LNCaP clone FGC (cell line): ENCODE data around the gene HDAC11.
"Not testable (repeated sequence)": the region's sequence is repeated elsewhere in the genome, so short reads cannot be mapped to it uniquely, and the experiment has no call there.

Source experiments
- DNase-seq: peaks from one replicate; pipeline ENCODE4 v3.0.0-alpha.2; 2011; ENCODE audit warnings: low read depth
- H3K4me3 ChIP-seq: 2 replicates; pipeline ENCODE4 v1.5.1; 2011; ENCODE audit warnings: mild to moderate bottlenecking, low read depth, low read length, control low read depth
- TF ChIP-seq, protein P1 (sequence below): IDR thresholded peaks from 2 replicates; pipeline ENCODE4 v1.5.1; 2012; ENCODE audit warnings: mild to moderate bottlenecking; ENCODE audit not compliant: control insufficient read depth, insufficient read depth; ENCODE audit errors: extremely low read depth

HDAC11 gene

DNA sequence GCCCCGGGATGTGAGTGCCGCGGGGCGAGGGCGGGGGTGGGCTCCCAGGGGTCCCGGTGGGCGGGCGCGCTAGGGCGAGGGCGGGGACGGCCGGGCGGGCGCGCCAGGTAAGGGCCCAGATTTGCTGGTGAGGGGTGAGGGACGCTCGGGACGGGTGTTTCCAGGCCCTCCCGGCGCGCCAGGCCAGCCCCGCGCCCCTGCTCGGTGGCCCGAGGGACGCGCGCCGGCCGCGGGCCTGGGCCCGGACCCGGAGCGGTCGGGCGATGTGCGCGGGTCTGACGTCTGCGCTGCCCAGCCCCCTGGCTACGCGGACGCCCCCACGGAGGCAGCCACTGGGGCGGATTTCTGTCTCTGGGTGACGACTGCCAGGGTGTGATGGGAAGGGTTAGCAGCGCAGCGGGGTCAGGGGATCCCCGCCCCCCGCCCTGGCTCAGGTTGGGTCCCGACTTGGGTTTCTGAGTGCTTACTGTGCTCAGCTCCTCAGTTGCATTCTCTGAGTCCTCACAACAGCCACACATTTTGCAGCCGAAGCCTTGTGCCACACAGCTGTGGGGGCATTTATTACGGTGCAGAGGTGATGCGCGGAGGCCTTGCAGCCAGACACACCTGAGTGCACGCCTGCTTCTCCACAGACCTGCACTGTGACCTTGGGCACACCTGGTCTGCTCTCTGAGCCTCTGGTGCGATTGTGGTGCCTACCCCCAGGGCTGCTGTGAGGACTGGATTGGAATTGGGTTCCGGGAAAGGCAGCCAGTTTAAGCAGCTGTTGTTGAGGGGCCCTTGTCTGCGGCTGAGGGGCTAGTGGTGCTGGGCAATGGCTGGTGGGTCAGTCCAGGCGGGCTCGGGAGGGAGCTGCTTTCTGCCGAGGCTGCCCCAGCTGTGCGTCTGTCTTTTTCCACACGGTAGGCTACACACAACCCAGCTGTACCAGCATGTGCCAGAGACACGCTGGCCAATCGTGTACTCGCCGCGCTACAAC lies 523 bp downstream of the HDAC11 start:
- peak overlapping the region; percentile 68 for H3K4me3 ChIP-seq
- no peak for DNase-seq
- TF ChIP-seq, protein P1, sequence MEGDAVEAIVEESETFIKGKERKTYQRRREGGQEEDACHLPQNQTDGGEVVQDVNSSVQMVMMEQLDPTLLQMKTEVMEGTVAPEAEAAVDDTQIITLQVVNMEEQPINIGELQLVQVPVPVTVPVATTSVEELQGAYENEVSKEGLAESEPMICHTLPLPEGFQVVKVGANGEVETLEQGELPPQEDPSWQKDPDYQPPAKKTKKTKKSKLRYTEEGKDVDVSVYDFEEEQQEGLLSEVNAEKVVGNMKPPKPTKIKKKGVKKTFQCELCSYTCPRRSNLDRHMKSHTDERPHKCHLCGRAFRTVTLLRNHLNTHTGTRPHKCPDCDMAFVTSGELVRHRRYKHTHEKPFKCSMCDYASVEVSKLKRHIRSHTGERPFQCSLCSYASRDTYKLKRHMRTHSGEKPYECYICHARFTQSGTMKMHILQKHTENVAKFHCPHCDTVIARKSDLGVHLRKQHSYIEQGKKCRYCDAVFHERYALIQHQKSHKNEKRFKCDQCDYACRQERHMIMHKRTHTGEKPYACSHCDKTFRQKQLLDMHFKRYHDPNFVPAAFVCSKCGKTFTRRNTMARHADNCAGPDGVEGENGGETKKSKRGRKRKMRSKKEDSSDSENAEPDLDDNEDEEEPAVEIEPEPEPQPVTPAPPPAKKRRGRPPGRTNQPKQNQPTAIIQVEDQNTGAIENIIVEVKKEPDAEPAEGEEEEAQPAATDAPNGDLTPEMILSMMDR = no peak

DNA sequence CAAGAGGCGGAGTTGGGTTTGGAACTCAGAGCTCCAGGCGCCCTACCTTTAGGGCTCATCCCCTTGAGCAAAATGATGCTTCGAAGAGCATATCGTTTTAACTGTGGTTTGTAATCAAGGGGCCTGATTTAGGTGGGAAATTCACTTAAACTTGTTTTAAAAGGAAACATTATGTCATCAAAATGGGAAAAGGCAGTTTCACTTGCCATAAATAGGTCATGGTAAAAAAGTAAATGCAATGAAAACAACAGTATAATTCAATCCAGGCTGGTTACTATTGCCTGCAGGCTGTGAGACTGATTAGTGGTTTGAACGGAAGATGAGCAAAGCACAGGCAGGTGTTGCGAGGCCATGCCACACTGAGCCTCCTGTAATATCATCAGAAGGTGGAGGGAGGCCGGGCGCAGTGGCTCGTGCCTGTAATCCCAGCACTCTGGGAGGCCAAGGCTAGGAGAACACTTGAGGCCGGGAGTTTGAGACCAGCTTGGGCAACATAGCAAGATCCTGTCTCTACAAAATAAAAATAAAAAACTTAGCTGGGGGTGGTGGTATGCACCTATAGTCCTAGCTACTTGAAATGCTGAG lies 2.1 kb downstream of the HDAC11 start:
- no peak for DNase-seq
- H3K4me3 ChIP-seq = no peak overlapping the region
- TF ChIP-seq, protein P1 = no peak

DNA sequence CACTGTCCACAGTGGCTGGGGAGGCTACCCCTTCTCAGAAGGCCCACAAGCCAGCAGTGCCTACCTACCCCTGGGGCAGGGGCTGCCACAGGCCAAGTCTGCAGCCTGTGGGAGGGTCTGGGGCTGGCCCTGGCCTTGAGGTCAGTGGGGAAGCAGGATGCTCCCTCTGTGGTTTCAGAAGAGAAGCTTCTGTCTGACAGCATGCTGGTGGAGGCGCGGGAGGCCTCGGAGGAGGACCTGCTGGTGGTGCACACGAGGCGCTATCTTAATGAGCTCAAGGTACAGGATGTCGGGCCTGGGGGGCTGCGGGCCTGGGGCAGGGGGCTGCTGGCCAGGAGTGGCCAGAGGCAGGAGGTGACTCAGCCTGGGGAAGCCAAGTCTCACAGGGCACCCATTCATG lies 3.2 kb downstream of the HDAC11 start:
- TF ChIP-seq, protein P1 = no peak
- H3K4me3 ChIP-seq = no peak overlapping the region
- DNase-seq = no peak

DNA sequence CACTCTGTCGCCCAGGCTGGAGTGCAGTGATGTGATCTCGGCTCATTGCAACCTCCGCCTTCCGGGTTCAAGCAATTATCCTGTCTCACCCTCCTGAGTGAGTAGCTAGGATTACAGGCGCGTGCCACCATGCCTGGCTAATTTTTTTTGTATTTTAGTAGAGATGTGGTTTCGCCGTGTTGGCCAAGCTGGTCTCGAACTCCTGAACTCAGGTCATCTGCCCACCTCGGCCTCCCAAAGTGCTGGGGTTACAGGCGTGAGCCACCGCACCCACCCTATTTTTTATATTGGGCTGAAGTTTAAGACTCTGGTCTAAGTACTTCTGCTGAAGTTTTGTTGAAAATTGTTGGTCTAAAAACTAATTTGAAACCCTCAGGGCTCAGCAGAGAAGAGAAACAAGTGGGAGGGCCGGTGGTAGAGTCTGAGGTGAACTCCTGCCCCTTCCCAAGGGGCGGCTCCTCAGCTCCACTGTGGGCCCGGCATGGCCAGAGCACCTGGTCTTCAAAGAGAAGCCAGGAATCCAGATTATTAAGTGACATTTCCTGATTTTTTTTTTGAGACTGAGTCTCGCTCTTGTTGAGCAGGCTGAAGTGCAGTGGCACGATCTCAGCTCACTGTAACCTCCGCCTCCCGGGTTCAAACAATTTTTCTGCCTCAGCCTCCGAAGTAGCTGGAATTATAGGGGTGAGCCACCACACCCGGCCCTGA lies 4.0 kb downstream of the HDAC11 start:
- TF ChIP-seq, protein P1 = no peak
- H3K4me3 ChIP-seq = no peak overlapping the region

DNA sequence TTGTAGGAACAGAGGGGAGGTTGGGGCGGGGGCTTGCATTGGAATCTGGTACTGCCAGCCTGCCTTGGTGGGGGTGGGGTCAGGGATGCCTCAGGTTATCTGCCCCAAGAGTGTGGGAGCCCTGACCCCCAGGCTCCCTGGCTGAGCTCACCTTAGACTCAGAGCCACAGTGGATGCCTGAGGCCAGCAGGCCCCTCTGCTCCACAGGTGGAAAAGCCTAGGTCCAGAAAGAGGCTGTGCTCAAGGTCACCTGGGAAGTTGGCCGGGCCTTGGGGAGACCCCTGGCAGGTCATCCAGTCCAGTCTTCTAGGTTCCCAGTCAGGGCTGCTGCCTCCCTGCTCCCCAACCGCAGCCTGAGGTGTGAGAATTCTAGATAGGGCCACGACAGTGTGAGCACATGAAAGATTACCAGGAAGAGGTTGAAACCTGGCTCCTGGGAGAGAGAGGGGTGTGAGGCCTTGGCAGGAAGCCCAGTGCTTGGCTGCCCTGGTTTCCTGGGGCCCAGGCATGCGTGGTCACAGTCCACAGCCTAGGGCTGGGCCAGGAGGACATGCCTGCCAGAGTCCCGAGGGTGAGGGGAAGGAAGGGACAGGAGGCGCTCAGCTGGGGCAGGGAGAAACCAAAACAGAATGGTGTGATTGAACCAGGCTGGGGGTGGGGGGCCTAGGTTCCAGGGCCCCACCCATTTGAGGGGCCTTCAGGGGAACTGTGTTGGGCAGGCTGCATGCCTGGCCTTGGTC lies 4.9 kb downstream of the HDAC11 start:
- TF ChIP-seq, protein P1 = no peak
- no peak overlapping the region for H3K4me3 ChIP-seq
- peak; percentile 69 for DNase-seq

More for the DNA sequence above, 4.0 kb downstream of the HDAC11 start:
- no peak for DNase-seq

DNA sequence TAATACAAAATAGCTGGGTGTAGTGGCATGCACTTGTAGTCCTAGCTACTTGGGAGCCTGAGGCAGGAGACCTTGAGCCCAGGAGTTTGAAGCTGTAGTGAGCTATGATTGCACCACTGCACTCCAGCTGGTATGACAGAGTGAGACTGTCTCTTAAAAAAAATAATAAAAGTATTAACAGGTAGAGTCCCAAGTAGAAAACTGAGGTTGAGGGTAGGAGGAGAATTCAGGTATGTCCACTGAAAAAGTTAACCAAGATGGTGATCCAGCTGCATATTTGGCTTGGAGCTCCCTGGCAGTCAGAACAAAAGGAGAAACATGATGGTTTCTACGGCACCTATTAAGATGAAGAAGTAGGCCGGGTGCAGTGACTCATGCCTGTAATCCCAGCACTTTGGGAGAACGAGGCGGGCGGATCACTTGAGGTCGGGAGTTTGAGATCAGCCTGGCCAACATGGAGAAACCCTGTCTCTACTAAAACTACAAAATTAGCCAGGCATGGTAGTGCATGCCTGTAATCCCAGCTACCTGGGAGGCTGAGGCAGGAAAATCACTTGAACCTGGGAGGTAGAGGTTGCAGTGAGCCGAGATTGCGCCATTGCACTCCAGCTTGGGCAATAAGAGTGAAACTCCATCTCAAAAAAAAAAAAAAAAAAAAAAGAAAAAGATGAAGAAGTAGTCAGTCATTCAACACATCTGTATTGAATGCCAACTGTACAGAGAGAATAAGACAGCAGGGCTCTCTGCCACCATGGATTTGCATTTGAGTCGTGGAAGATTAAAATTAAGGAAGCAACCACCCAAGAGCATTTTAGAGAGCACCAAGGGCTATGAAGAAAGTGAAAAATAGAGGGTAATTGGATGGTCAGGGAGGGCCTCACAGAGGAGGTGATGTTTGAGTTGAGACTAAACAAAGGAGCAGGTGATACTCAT lies 5.8 kb downstream of the HDAC11 start:
- DNase-seq, H3K4me3 ChIP-seq: not testable (repeated sequence)
